HG03354 (cell line): ENCODE data around the gene ARFIP2.
A peak's percentile ranks its signal among the peaks of the same experiment; 100 is the strongest.

Source experiments
- ATAC-seq: cut with Tn5 transposase; IDR thresholded peaks from one replicate; pipeline ENCODE4 v1.9.1; 2021; ENCODE audit warnings: mild to moderate bottlenecking; ENCODE audit not compliant: unreplicated experiment, poor library complexity, severe bottlenecking

ARFIP2 gene

GRCh38 chr11:6485661-6486060 lies 4.5 kb upstream of the ARFIP2 start:
- ATAC-seq, result no peak

GRCh38 chr11:6483015-6483414 lies 1.9 kb upstream of the ARFIP2 start:
- ATAC-seq, result no peak

DNA sequence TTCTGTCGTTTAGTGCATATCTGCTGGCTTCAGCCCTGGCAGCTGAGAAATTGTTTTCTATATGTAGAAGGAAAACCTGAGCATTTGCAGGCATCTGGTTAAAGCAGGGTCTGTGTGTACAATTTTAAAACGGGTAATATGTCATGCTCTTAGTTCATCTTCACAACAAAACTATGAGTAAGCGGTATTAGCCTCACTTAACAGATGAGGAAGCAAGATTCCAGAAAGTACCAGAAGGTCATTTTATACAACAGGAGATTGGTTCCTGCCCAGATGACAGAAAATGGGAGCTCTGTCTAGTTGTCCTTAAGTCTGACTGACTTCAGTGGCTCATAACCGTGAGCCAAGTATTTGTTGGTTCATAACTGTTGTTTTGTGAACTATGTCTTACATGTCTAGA lies 1.3 kb upstream of the ARFIP2 start:
- no peak for ATAC-seq

- peak; percentile 1 for ATAC-seq
These were observed 769 bp upstream of the ARFIP2 start for GRCh38 chr11:6481924-6482275.

GRCh38 chr11:6480299-6480914 lies 724 bp downstream of the ARFIP2 start:
- ATAC-seq, result no peak

DNA sequence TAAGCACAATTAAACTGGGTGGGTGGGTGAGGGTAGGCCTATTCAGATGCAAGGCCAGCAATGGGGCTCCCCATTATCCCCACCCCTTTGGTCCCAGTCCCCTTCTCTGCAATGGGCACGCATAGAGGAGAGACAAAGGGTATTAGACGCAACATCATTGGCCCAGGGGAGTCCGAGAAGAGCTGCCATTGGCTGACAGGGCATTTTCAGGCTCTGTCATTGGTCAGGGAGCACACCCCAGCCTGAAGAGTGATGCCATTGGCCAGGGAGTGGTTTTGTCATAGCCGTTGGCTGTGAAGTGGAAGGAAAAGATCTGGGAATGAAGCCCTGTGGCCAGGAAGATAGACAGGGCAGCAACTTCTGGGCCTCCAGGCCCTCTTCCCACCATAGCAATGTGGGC lies 4.6 kb downstream of the ARFIP2 start:
- no peak for ATAC-seq

DNA sequence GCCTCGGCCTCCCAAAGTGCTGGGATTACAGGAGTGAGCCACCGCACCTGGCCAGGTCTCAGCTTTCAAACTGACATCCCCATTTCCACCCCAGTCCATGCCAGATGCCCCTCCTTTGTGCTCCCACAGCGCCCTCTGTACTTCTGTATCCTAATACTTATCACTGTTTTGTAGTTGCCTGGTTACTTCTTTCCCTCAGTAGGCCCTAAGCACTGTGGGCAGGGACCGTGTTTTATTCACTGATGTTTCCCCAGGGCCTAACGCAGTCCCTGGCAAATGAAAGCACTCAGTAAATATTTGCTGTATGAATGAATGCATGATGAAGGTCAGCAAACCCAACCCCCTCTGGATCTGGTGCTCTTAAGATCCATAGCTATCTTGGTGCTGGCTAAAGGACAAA lies 5.2 kb downstream of the ARFIP2 start:
- no peak for ATAC-seq

- ATAC-seq, result no peak
These were observed 6.2 kb downstream of the ARFIP2 start for GRCh38 chr11:6474806-6475500.

DNA sequence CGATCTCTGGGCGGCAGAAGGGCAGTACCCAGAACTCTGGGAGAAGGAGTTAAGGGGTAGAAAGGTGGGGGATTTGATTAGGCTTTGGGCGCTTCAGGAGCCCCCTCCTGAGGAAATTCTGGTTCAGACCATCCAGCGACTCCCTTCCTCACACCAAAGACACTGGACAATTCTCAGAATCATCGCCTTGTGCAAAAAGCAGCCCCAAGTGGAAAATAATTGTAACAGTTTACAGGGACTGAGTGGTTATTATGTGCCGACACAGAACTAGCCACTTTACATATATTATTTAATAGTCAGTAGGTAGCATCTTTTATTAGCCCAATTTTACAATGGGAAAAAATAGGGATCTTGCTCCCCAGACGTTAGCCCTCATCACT lies 6.7 kb downstream of the ARFIP2 start:
- no peak for ATAC-seq

DNA sequence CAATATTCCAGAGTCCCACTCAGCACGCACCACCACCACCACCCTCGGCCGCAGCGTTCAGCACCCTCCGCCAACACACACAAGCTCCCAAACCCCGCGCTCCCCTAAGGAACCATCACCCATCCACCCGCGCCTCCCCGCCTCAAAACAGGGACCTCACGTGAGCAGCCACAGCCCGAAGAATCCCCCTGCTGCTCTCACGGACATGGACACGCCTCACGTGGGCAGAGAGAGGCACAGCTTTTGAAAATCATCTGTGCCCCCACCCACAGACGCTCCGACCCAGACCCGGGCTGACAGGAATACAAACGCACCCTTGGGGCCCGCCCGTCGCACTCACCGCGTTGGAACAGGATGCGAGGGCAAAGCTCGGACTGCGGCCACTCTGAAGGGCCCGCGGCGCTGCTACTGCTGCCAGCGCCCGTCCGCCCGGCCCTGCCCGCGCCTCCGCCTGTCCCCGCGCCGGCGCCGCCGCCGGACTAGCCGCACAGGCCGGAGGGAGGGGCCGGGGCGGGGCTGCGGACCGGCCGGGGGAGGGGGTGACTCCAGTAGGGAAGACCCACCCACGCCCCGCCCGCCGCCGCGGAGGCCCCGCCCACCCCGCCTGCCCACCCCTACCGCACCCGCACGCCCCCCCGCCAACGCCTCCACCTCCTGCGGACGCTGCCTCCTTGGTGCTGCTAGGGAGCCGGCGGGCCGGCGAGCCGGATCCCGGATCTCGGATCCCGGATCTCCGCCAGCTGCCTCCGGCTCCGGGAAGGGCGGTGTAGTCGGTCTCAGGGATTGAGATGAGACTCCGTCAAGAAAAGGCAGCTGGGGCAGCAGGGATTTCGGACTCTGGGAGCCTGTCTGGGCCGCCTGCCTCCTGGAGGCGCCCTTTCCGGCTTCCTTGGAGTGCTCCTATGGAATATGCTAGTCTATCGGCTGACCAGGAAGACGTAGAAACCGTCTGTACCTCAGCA lies 7.4 kb downstream of the ARFIP2 start, which contains the start of gene TRIM3:
Gene TRIM3 (minus strand): TSS at position 491 of the 962 bp plus-strand sequence. CDS start 8,246 bp downstream, outside the sequence.
- peak; percentile 57 for ATAC-seq

GRCh38 chr11:6472934-6473333 lies 8.2 kb downstream of the ARFIP2 start:
- no peak for ATAC-seq

GRCh38 chr11:6469599-6469998 lies 11.5 kb downstream of the ARFIP2 start:
- no peak for ATAC-seq

DNA sequence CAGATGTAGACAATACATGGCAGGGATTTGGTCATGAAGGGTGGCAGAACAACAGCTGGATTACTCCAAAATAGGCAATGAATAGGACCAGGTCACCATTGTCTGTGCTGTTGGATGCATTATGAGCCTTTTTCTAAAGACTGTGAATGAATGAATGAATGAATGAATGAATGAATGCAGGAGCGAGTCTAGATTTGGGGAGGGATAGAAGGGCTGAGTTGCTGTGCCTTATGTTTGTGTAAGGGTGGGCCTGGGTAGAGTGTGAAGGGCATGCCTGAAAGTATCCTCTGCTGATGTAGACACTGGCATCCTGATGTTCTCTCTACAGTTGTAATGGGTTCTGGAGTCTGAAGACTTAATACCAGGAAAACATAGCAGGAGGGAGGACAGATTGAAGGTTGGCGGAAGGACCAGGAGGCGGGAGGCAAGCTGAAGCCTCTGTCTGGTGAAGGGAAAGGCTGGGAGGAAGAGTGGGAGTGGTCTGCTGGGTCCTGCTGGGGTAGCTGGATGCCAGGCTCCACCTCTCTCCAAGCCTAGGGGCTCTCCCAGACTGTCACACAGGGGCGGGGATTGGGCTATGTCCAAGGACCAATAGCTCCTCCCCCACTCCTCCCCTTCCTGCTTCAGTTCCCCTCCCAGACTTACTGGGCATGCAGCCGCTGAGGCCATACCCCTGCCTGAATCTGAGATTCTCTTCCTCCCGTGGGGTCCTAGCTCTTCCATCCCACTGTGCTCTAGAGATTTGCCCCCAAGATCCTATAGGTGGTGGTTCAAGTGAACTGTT lies 12.2 kb downstream of the ARFIP2 start:
- ATAC-seq, result peak; percentile 67

GRCh38 chr11:6459099-6459450 lies 22.1 kb downstream of the ARFIP2 start:
- no peak for ATAC-seq

- no peak for ATAC-seq
These were observed 22.6 kb downstream of the ARFIP2 start for GRCh38 chr11:6458352-6459098.

GRCh38 chr11:6457581-6458320 lies 23.4 kb downstream of the ARFIP2 start:
- ATAC-seq, result no peak

DNA sequence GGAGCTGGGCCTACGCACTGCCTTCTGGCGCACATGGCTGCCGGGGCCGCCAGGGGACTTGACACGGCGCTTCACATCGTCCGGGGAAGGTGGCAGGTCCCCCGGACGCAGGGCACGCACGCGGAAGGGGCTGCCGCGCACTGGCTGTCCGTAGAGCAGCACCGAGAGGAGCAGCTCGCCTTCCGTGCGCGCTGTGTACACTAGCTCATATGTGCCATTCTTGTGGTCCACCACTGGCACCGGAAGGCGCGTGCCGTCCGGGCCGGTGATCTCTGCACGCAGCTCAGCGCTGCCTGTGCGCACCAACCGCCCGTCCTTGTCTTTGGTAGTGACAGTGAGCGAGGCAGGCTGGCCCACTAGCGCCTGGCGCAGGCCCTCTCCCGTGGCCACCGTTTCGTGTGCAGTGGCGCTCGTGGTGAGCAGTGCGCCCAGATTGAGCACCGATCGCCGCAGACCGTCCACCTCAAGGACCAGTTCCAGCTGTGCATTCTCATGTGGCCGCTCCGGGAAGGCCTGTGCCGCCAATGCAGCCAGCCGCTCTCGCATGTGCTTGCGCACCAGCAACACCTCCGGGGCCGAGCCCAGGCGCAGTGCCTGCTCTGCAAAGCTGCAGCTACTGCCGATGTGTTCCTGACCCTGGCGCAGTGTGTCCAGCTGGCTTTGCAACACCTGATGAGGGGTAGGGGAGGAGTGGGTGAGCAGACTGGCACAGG lies 24.6 kb downstream of the ARFIP2 start:
- ATAC-seq, result no peak

DNA sequence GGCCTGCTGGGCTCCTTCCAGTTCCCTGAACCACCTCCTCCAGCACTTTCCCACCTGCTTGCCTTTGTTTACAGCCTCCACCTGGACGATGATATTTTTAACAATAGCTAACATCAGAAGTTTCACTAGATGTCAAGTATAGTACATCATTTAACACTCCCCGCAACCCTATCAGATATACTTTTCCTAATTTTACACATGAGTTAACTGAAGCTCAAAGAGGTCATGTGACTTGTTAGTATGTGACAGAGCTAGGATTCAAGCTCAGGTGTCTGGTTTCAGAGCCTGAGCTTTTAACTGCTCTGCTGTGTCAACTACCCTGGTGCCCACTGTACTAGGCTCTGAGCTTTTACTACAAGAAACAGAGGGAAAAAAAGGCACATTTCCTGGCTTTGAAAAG lies 26.1 kb downstream of the ARFIP2 start:
- no peak for ATAC-seq
